Measurements from ENCODE around the gene ANO2. TPM values are rescaled to one million over a fixed set of nuclear protein-coding genes. Genes with fewer than 3 reads are reported as not detected.
A peak's percentile ranks its signal among the peaks of the same experiment; 100 is the strongest.

Gene ANO2
- total RNA-seq, 2 donors from 2014 or later: 6.7 to 18.5 TPM

DNA sequence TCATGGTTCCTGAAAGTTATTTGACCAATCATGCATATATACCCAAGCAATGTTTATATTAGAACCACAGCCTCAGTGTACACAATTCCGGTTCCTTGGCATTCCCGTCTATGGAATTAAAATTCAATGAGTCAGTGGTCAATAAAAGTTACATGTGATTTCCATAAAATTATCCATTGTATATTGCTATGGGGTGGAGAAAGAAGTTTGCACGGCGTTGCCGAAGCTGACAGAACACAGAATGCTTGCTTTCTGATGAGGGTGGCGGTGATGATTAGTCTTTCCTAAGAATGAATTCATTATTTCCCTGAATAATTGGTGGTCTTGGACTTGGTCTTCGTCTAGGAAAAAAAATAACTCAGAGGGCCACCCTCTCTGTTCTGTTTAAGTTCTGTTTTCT is 214.1 kb downstream of the ANO2 start:
- no peaks in the 10 kb centered on the region for H3K4me1 ChIP-seq (ENCODE audit: control insufficient read depth in 1 of 2, low read depth in 2 of 2)
- H3K27me3 ChIP-seq (replicated peaks; ENCODE audit: insufficient read depth): no peaks in the 10 kb centered on the region
- no peak overlapping the region for H3K4me3 ChIP-seq
- H3K27ac ChIP-seq: no peak overlapping the region
- no peaks in the 10 kb centered on the region for H3K36me3 ChIP-seq
- DNase-seq (ENCODE audit: low spot score) (no peak), ATAC-seq (ENCODE audit: insufficient number of reproducible peaks, low FRiP score, low read depth) (no peak)
- H3K9me3 ChIP-seq: no peaks in the 10 kb centered on the region
- TF ChIP-seq, protein P1, sequence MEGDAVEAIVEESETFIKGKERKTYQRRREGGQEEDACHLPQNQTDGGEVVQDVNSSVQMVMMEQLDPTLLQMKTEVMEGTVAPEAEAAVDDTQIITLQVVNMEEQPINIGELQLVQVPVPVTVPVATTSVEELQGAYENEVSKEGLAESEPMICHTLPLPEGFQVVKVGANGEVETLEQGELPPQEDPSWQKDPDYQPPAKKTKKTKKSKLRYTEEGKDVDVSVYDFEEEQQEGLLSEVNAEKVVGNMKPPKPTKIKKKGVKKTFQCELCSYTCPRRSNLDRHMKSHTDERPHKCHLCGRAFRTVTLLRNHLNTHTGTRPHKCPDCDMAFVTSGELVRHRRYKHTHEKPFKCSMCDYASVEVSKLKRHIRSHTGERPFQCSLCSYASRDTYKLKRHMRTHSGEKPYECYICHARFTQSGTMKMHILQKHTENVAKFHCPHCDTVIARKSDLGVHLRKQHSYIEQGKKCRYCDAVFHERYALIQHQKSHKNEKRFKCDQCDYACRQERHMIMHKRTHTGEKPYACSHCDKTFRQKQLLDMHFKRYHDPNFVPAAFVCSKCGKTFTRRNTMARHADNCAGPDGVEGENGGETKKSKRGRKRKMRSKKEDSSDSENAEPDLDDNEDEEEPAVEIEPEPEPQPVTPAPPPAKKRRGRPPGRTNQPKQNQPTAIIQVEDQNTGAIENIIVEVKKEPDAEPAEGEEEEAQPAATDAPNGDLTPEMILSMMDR (IDR thresholded peaks at IDR 0.05): no peak

DNA sequence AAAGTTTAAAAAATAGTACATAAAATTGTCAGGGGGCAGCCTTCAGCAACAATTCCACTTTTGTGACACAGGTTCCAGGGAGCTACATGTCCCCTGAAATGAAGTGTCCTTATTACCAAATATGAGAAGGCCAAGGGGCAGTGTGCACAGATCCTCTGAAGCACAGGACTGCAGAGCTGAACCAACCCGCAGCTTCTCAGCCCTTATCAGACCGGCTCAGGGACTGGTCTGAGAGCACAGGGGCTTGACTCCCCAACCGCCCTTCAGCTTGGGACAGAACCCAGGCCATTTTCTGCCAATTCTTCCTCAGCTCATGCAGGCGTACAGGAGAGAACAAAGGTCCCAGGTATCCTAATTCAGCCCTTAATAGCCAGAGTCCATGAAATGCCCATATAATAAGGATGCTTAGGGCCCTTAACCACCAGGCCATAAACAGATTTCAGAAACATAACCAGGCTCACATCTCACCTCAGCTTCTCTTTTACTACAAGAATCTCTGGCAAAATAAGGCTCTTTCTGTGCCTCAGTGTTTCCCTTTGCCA is 221.3 kb downstream of the ANO2 start:
- no peak overlapping the region for H3K27ac ChIP-seq
- H3K9me3 ChIP-seq: no peaks in the 10 kb centered on the region
- H3K27me3 ChIP-seq (replicated peaks; ENCODE audit: insufficient read depth): no peaks in the 10 kb centered on the region
- ATAC-seq (ENCODE audit: insufficient number of reproducible peaks, low FRiP score, low read depth) (no peak), DNase-seq (ENCODE audit: low spot score) (no peak)
- no peaks in the 10 kb centered on the region for H3K36me3 ChIP-seq
- no peak overlapping the region for H3K4me3 ChIP-seq
- peaks cover 0 to 25% of the 10 kb centered on the region in 2 donors for H3K4me1 ChIP-seq (ENCODE audit: control insufficient read depth in 1 of 2, low read depth in 2 of 2)
- TF ChIP-seq, protein P1 (IDR thresholded peaks at IDR 0.05): no peak

DNA sequence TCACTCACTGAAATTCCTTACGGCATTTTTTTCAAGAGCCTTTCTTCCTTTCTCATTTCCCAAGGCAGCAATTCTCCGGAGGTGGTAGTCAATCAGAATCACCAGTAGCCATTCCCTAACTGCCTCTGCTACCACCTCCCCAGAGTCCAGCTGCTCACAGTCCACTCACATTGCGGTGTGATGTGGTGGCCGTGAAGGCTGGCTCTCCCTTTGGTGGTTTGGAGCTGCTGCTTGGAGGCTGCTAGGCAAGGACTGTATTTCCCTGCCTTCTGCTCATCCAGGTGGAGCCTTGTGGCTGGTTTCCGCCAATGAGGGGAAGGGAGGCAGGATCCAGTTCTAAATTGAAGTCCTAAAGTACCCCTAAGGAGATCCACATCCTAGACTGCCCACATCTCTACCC is 222.0 kb downstream of the ANO2 start:
- TF ChIP-seq, protein P1 (IDR thresholded peaks at IDR 0.05): no peak
- Histone ChIP-seq H3K4me3 (no peak overlapping the region), H3K27me3 (replicated peaks; ENCODE audit: insufficient read depth) (no peaks in the 10 kb centered on the region), H3K27ac (no peak overlapping the region), H3K4me1 (ENCODE audit: control insufficient read depth in 1 of 2, low read depth in 2 of 2) (peaks cover 0 to 25% of the 10 kb centered on the region in 2 donors), H3K9me3 (no peaks in the 10 kb centered on the region), H3K36me3 (no peaks in the 10 kb centered on the region)
- ATAC-seq (ENCODE audit: insufficient number of reproducible peaks, low FRiP score, low read depth) (no peak), DNase-seq (ENCODE audit: low spot score) (no peak)

DNA sequence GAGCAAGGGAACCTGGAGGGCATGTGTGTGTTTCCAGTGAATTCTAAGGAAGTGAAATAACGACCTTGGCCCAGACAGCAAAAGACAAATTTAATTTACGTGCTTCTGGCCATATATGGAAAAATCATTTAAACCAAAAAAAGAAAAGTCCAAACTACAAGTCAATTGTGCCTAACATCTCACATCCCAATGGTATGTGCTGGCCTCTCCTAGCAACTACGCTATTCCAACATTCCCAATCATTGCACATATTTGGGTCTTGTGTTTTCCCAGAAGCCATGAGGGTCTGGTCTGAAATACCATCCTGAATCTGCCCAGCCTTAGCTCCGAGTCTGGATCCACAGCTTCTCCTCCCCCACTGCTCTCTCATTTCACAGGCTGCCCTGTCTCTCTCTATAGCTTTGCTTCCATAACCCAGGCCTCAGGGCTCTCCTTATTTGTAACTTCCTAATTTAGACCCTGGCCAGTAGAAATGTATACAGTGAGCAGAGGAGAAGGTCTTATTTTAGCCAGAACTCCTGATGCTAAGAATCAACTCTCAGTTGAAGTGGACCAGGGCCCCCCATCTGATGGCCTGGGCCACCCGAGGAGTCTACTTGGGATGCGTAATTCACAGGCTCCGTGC is 224.6 kb downstream of the ANO2 start:
- TF ChIP-seq, protein P1 (IDR thresholded peaks at IDR 0.05): no peak
- Histone ChIP-seq H3K27ac (peak overlapping the region; percentile 43 to 47), H3K27me3 (replicated peaks; ENCODE audit: insufficient read depth) (no peaks in the 10 kb centered on the region)

DNA sequence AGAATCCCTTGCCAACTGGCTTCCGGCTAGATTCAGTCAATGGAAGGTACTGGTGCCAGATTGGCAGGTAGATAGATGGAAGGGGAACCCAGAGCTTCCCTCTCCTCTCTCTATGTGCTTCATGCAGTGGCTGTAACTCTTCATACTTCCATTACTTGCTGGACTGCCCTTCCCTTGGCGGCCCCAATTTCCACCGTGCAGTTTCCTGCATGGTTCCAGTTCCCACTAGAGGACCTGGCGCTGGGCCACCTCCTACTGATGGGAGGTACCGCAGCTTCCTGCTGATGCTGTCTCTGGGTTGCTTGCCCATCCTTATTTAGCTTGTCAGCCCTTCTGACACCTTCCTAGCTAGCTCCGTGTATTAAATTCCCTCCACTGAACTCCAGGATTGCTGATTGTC is 226.4 kb downstream of the ANO2 start:
- Histone ChIP-seq H3K27ac (no peak overlapping the region), H3K36me3 (no peaks in the 10 kb centered on the region), H3K4me1 (ENCODE audit: control insufficient read depth in 1 of 2, low read depth in 2 of 2) (peaks cover 17 to 58% of the 10 kb centered on the region in 2 donors), H3K27me3 (replicated peaks; ENCODE audit: insufficient read depth) (no peaks in the 10 kb centered on the region), H3K4me3 (no peak overlapping the region), H3K9me3 (no peaks in the 10 kb centered on the region)
- no peak for DNase-seq (ENCODE audit: low spot score)
- TF ChIP-seq, protein P1 (IDR thresholded peaks at IDR 0.05): no peak
- ATAC-seq (ENCODE audit: insufficient number of reproducible peaks, low FRiP score, low read depth): no peak

More for the DNA sequence above, 224.6 kb downstream of the ANO2 start:
- no peak for ATAC-seq (ENCODE audit: insufficient number of reproducible peaks, low FRiP score, low read depth)
- Histone ChIP-seq H3K4me1 (ENCODE audit: control insufficient read depth in 1 of 2, low read depth in 2 of 2) (peaks cover 12 to 47% of the 10 kb centered on the region in 2 donors), H3K4me3 (no peak overlapping the region), H3K36me3 (no peaks in the 10 kb centered on the region), H3K9me3 (no peaks in the 10 kb centered on the region)
- no peak for DNase-seq (ENCODE audit: low spot score)

Data from thoracic aorta (tissue), 2 donors.